Nucleus accumbens (tissue), 56 donors: ENCODE data around the gene MYOCD.

Source experiments
- DNase-seq, 56 donors: peaks; one replicate each; lab custom pipeline; 2025; lab: John Stamatoyannopoulos, UW

MYOCD gene

GRCh38 chr17:12642034-12642433 lies 23.7 kb upstream of the MYOCD start:
- no peak for DNase-seq

GRCh38 chr17:12643822-12644221 lies 21.9 kb upstream of the MYOCD start:
- no peak for DNase-seq

GRCh38 chr17:12644623-12645022 lies 21.1 kb upstream of the MYOCD start:
- no peak for DNase-seq

GRCh38 chr17:12646761-12647422 lies 18.8 kb upstream of the MYOCD start:
- no peak for DNase-seq

- DNase-seq, result no peak
Observed at GRCh38 chr17:12648498-12648897, 17.2 kb upstream of the MYOCD start.

- no peak for DNase-seq
Observed at GRCh38 chr17:12655936-12656335, 9.8 kb upstream of the MYOCD start.

GRCh38 chr17:12656354-12656753 lies 9.3 kb upstream of the MYOCD start:
- no peak for DNase-seq

- no peak for DNase-seq
Observed at GRCh38 chr17:12659500-12659899, 6.2 kb upstream of the MYOCD start.

GRCh38 chr17:12664252-12664651 lies 1.4 kb upstream of the MYOCD start:
- no peak for DNase-seq

- DNase-seq, result no peak
Observed at GRCh38 chr17:12664894-12665262, 812 bp upstream of the MYOCD start.

GRCh38 chr17:12666718-12667117 lies 1.0 kb downstream of the MYOCD start:
- DNase-seq, result no peak

- DNase-seq, result peak in 1 of 56 donors; percentile 2
Observed at GRCh38 chr17:12667299-12667958, 1.7 kb downstream of the MYOCD start.

- no peak for DNase-seq
Observed at GRCh38 chr17:12671906-12672305, 6.2 kb downstream of the MYOCD start.

GRCh38 chr17:12672947-12673346 lies 7.3 kb downstream of the MYOCD start:
- no peak for DNase-seq

- no peak for DNase-seq
Observed at GRCh38 chr17:12673788-12674187, 8.1 kb downstream of the MYOCD start.

GRCh38 chr17:12680407-12680897 lies 14.8 kb downstream of the MYOCD start:
- no peak for DNase-seq

GRCh38 chr17:12680993-12681392 lies 15.3 kb downstream of the MYOCD start:
- DNase-seq, result no peak

- no peak for DNase-seq
Observed at GRCh38 chr17:12683299-12683698, 17.6 kb downstream of the MYOCD start.

- DNase-seq, result no peak
Observed at GRCh38 chr17:12686486-12686885, 20.8 kb downstream of the MYOCD start.

GRCh38 chr17:12688382-12688781 lies 22.7 kb downstream of the MYOCD start:
- no peak for DNase-seq

GRCh38 chr17:12691173-12691572 lies 25.5 kb downstream of the MYOCD start:
- DNase-seq, result peak in 1 of 56 donors; percentile 4

- no peak for DNase-seq
Observed at GRCh38 chr17:12693640-12694039, 27.9 kb downstream of the MYOCD start.
